Breast epithelium (tissue), 3 donors: ENCODE measurements around the gene UIMC1.
"Not testable (repeated sequence)": the region's sequence is repeated elsewhere in the genome, so short reads cannot be mapped to it uniquely, and the experiment has no call there.

Experiments used
- CTCF ChIP-seq, 3 donors: fragments of 450-650 bp; IDR thresholded peaks; one replicate each; pipeline ENCODE4 v1.5.1; 2016 to 2017; ENCODE audit warnings: antibody characterized with exemption in 3 of 3, mild to moderate bottlenecking in 3 of 3, moderate library complexity in 3 of 3
- POLR2AphosphoS5 ChIP-seq, 3 donors: sonication (generic); formaldehyde crosslinking; IDR thresholded peaks; one replicate each; pipeline ENCODE4 v1.6.1; 2017; ENCODE audit warnings: antibody characterized with exemption in 3 of 3

- TF ChIP-seq CTCF, POLR2AphosphoS5 (IDR thresholded peaks at IDR 0.05): not testable (repeated sequence)
Observed at GRCh38 chr5:176983112-176983511, 23.5 kb downstream of the UIMC1 start.
